ENCODE data around the gene LMX1A.

The LMX1A gene

DNA sequence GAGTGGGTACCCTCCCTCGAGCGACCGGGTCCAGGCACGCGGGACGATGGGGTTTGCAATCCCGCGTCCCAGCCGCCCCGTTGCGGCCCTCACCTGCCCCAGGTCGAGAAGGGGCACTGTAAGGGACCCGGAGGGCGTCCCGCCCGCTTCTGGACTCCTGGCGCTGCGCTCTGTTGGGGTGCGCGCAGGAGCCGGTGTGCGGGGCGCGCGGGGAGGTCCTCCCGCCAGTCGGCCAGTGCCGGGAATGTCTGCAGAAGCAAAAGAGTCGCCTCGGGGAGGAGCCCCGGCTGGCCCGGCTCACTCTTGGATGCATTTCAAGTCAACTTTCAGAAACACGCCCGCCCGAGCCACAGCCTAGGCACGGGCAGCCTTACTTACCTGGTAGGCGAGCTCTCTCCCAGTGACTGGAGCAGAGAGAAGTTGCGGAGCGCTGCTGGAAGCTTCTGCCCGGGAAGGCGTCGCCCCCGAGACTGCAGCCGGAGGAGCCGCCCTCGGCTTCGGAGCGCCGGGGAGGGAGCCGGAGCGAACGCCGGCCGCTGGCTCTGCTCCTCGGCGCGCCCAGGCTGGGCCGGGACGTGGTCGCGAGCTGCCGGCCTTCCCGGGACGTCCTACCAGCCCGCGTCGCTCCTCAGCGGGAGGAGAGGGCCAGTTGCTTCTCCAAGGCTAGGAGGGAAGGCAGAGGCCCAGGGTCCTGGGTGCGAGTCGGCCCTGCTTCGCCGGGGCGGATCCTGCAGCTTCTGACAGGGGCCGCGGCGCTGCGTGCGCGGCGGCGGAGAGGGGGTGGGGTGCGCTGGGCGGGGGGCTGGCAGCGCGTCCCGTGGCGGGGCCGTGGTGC is at the start of gene LMX1A:
TSS of gene LMX1A (minus strand) at position 739 of the 835 bp plus-strand sequence. CDS start 1,156 bp downstream, outside the sequence.
- DNase-seq, result no peak

DNA sequence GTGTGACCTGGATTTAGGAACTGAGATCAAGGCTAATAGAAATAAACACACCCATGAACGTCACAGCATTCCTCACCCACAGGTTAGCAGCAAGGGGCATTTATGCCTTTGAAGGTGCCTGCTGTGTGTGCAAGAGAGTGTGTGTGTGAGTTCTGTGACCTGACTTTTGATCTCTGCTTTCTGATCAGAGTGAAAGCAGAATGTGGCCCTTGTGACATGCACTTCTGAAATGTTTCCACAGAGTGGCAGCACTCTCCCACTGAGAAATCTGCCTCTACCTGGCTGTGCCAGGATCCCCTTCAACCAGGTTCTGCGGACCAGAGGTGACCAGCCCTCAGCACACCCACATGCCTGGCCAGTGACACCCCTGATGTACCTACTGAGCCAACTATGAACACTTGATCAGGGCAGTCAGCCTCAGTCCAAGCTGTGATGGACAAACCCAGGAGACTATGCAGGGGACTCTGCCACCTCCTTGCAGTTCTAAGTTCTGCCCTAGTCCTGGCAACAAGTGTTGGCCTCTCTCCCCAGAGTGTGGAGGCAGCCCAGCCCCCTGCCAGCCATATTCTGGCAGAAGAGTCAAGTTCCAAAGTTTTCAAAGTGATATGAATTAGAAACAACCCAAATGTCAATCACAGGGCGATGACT is 47.4 kb upstream of the LMX1A start:
- DNase-seq, result peak; percentile 27

DNA sequence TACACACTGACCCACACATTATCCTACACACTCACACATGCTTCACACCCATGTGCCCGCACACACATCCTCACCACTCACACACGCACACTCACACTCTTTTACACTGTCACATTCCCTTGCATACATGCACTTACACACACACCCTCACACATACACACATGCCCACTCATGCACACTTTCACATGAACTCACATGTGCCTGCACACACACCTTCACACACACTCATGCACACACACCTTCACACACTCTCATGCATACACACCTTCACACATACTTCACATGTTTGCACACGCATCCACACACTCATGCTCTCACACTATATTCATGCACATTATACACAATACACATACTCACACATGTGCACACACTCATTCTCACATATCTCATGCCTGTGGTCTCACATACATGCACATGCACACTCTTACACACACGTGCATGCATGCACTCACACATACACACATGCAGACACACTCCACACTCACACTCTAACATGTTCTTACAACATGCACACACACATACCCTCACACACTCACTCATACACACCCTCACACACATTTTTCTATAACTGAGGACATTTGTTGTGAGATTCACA is 46.1 kb upstream of the LMX1A start:
- no peak for DNase-seq

DNA sequence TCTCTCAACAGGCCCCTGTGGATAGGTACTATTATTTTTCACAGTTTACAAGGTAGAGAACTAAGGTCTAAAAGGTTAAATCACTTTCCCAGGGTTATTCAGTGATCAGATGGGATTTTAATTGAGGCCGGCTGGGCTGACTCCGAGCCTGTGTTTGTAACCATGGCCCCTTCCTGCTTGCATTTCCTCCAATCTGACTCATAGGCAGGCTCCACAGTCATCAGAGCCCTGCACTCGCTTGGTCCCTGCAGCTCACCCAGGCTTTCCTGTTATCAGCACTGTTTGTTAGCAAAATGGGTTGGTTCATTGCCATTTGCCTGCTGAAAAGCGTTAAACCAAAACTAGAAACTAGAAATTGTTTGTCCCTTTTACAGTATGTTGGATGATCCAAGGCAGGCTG is 41.4 kb upstream of the LMX1A start:
- DNase-seq, result peak; percentile 49

DNA sequence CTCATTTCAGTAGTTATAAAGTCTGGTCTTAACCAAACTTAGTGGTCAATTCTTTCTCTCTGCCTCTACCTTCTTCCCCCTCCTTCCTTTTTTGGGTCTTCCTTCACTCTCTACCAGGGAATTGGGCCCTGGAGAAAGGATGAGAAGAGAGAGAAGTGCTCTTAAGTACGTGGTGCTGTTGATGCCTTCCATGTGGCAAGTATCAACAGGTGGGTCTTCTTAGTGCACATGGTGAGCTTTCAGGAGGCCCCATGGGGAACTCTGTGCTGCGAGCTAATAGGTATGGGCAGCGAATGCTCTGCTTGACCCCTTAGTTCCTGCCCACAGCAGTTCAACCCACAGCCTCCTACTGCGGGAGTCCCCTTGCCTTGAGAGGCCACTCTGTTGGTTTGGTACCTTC is 39.4 kb upstream of the LMX1A start:
- no peak for DNase-seq

DNA sequence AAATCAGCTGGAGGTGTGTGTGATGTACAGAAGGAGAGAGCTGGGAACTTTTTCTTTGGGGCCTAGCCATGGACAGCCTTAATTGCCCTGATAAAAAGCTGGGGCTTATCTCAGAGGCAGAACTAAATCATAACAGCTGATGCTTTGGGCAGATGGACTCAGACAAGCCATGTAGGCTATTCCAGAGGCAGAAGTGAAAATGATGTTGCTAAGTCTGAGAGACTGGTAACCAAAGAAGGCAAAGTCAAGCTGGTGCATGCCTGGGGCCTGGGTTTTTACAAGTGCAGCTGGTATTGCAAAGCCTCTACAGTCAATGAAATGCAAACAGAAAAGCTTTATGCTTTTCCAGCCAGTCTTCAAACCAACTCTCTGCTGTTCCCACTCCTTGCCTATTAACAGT is 39.0 kb upstream of the LMX1A start:
- DNase-seq, result no peak

DNA sequence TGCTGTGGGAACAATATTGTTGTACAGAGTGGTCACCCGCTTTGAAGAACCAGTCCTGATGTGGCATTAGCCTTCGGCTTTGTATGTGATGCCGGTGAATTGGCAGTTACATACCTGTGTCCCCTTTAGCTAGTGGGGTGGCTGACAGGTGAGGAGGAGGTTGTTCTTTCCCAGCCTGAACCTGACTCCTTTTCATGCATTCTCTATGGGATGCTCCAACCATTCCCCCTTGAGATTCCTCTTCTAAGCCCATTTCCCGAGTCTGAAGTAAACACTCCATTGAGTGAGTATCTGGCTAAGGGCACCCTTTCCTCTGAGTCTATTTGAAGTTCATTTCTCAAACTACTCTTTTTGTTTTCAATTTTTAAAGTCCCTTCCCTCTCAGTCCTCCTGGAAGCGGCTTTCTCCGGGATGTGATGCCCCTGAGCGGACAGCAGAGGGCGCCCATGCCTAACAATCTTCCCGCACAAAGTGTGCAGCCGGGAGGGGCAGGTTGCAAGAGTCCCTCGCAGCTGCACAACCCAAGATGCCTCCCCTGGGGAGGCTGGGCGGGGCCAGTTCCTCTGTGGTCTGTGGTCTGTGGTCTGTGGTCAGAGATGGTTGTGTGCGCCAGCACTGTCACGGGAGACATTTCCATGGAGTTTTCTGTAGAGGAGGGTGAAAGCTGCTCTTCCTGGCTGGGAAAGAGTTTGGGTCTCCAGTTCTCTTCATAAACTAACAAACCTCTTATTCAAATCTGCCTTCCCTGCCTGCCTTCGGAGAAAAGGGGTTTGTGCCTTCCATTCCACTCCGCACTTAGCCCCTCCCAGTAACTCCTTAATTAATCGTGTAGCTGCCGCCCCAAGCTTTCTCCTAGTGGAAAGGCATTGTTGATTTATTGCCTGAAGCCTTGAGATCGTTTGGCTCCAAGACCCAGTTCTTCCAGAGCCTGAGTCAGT is 36.4 kb upstream of the LMX1A start:
- peak; percentile 93 for DNase-seq

DNA sequence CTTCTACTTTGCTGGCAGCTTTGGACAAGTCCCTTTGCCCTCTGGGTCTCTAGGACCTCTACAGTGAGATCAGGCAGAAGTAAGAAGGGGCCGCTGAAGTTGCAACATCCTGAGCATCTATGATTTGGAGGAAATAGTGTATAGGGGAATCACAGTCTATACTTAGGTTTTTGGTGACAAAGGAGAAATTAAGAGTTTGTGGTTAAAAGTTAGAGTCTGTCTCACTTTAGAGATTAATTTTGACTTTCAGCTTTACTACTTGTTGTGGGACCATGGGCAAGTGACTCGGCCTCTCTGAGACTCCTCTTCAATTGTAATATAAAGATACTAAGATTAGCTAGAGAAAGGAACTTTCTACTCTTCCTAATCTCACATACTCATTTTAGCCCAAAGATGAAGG is 33.1 kb upstream of the LMX1A start:
- DNase-seq, result no peak

DNA sequence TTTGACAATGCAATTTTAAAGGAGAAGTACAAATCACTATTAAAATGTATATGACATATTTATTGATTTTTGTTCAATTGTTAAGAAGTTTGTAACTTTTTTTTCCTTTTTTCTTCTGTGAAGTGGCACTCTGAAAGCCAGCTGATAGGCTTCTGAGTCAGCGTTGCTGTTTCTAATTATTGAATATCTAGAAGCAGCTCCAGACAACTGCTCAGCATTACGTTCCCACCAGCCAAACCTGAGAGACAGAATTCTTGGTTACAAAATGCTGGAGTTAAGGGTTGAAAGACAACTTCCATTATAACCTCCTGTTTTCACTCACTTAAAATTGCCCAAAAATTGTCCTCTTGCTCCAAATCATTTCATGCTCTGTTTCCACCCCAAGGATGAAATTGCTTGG is 31.4 kb upstream of the LMX1A start:
- no peak for DNase-seq

DNA sequence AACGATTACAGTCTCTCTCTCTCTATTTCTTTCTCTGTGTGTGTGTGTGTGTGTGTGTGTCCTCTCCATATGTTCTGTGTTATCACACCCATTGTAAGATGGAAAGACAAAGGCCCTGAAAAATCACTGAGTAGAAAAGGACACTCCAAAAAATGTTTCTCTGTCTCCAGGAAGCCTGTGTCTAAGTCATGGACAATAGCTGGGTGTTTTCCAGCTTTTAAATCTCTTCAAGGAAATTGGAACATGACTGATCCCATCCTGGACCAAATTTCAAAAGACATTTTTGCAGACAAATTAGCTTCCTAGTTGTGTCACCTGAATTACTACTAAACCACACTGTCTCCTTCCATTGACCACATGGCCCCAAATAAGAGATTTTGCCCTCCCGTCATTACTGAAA is 31.0 kb upstream of the LMX1A start:
- DNase-seq, result no peak

DNA sequence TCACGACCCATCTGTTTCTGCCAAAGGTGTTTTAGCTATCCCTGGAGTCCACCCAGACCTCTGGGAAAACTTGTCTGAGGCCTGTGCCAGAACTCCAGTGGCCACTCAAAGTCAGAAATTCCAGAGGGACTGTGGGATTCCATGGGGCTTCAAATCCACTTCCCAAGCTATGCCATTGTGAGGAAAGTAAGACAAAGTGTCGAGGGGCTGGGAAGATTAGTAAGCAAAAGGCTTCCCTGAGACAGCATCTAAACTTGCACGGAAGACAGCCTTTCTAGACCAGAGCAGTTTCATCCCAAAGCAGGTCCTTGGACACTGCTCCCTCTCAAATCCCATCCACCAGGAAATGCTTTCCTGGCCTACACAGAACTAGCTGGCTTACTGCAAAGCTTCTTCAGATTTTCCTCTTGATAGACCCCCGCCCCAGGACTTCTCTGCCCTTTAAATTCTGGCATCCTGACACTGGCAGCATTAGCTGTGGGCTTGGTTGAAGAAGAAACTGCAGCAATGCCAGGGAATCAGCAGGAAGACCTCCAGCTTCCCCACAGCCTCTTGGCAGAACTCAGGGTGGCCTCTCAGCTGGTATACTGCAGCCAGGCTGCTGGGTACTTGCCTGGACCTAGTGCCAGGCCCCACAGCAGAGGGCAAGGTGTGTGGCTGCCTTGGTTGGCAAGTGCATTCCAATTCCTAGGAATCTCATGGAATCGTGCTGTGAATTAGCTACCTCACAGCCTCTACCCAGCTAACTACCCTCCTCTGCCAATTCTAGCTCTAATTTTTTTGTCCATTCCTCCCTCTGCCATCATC is 27.3 kb upstream of the LMX1A start:
- no peak for DNase-seq

DNA sequence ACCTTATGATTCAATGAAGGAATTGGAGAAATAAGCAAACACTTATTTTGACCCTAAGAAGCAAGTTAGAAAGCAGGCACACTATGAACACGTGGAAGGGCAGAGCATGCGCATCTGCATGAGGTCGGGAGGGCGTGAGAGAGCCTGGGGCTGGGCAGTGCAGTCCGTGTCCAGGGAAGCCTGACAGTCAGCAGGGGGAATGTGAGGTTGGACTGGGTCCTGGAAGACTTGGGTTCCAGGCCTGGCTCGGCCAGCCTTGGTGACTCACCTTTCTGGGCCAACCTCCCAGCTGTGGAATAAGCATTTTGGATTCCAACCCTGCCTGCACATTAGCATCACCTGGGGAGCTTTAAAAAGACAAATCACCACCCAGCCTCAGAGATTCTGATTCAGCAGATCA is 26.6 kb upstream of the LMX1A start:
- no peak for DNase-seq

DNA sequence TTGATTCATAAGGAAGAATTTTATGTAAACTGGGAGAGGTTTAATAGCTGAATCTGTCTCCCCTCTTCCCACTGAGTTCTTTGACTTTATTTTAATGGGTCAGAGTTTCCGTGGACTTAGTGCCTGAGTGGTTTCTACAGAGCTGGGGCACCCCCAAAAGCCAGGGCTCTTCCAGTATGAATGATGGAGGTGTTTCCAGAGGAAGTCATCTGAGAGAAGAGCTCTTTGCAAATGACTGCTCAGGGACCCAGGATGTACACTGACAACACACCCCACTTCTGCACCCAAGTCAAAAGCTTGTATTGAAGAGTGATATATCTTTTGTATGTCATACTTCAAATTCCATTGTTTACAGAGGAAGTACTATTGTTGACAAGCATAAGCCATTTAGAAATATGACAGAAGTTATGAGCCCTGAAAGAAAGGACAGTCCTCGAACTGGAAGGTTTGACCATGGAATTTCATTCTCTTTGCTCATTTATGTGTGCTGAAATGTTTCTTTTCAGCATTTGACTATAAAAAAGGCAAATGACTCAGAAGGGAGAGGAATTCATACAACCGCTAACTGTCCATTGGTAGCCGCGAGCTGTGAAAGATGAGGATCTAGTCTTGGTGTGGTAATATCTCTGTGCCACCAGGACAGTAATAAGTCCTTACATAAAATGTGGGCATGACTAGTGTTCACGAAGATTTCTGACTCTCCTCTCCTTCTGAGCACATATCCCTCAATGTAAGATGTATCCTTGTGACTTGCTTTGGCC is 25.4 kb upstream of the LMX1A start:
- DNase-seq, result no peak

DNA sequence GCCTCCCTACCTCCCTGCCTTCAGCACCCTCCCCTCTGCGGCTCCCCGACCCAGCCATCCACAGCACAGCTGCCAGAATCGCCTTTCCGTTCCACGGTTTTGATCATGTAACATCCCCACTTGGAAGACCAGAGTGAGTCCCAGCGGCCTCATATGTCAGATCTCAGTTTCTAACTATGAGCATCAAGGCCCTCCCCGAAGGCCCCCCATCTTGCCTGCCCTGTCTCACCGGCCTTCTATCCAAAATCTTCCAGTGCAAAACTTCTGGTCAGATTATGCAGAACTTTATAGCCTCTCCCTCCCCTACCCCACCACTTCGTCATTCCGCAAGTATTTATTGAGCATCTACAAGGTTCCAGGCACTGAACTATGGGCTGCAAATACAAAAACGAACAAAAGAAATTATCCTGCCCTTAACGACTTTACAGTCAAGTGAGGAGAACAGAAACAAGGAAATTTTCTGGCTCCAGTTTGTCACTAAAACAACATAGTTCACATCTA is 20.3 kb upstream of the LMX1A start:
- no peak for DNase-seq

DNA sequence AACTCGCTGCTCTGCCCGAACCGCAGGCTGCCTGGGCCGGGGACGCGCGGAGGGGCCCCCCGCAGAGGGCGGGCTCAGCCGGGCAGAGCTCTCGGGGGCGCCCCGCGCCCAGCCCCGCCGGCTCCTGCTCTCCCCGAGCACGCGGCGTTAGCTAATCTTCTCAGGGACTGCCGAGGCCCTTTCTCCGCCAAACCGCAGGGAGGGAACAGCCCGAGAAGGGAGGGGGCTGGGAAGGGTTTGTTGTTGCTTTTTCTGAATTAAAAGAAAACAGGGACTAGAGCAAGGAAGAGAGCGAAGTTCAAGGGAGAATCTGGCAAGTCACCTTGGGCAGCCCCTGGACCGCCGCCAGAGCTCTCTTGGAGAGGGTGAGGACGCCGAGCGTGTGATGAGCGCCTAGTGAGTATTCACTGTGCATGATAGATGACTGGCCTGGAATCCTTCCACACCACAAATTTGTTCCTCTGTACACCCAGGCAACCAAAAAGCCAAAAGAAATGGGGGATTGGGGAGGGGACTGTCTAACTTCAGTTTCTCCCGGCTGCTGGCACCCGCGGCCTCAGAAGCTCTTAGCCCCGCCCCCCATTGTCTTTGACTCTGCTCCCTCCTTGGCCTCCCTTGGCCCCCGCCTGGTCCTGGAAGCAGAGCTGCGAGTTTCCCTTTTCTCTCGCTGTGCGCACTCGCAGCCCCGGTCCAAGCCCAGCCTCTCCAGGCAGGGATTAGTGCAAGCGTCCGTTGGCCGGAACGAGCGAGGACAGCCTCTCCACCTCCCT is 19.7 kb upstream of the LMX1A start:
- DNase-seq, result peak; percentile 50

DNA sequence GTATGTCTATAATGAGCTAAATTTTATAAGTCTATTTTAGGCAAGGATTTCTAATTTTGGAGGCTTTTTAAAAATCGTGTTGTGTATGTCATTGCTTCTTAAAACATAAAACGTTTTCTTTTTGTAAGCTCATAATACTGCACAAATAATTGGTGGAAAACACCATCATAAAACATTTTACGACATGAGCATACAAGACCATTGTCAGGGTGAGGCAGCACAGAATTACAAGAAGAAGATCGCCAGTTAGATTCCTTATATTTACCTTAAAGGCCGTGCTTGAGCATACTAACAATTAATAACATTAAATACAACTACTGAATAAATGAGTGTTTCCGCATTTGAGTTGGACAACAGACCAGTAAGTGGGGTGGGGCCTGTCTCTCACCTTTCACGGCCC is 19.1 kb upstream of the LMX1A start:
- no peak for DNase-seq

DNA sequence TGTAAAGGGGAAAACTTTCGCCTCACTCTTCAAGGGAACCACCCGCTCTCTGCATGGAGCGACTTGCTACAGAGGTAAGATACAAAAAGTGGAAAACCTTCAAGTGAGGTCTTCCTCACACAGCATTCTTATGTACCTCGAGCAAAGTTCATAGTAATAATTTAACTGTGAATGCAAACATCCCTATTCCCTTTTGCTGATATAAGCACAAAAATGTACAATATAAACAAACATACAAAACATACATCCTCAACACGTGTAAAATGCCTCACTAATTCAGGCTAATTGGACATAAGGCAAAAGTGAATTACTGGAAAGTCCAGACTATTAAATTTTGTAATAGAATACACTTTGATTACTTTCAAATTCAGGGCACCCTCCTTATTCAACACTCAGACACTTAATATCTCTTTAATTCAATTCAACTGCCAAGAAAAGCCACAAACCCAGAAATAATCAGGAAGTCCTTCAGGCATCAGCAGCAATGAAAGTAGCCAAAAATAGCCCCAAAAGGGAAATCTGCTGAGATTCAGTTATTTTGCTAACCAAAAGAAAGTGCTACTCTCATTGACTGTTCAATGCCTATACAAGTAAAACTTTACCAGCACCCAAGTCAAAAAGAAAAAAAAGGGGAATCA is 15.2 kb upstream of the LMX1A start:
- DNase-seq, result no peak

DNA sequence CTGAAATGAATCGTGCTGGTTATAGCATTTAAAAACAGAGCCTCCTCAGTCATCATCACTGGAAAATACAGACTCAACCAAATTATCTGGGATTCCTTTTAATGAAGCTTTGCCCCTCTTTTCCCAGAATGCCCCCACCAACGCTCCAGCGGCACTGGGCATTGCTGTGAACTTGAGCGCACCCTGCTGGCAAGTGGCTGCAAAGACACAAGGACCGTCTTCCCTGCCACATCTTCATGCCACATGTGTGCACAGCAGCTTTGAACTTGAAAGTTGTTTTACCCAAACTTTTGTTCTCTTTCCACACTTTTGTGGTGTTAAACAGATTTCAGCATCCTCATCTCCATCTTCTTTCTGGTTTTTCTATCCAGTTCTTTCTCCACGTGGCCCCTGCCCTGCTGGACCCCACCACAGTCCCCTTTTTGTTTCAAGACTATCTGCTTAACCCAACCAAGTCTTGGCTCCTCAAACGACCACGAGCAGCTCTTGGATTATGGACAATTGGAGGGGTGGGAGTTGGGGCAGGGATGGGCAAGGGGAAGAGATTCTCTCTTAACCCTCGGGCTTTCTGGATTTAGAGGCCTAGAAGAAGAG is 12.8 kb upstream of the LMX1A start:
- peak; percentile 65 for DNase-seq

DNA sequence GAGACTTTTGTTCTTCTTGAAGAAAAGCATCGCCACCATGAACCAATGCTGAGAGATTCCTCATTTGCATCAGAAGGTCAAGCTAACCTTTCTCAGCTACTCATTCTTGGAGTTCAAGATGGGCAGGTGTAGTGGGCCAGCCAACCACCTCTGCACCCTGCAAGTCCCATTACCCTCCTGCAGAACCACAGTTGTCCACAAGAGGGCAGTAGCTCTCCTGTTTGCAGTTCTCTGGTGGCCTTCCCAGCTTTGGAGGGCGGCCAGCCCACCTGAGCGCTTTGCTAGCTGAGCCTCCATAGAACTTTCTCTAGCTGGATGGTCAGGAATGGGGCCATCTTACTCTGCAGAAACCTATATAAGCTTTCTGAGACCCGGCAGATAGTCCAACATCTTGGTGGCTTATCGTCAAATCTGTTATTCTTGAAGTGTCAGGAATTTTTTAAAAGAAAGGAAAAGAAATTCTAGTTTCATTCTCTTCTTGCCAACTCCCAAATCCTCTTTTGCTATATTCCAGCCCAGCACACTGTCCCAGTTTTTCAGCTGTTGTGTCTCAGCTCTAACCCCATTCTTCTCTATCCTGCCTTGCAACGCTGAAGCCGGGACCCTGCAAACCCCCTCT is 11.0 kb upstream of the LMX1A start:
- peak; percentile 82 for DNase-seq
